Measurements from ENCODE around the gene PSAP. TPM values are rescaled to one million over a fixed set of nuclear protein-coding genes. Genes with fewer than 3 reads are reported as not detected.

The PSAP gene
- polyA plus RNA-seq, 3 donors = 3,391 to 8,673 (median 7,346) TPM

- no peak for TF ChIP-seq CTCF (IDR thresholded peaks at IDR 0.05)
- Histone ChIP-seq H3K9me3 (replicated peaks in 1 of 2; ENCODE audit: control insufficient read depth in 1 of 2, insufficient read depth in 1 of 2, low read length in 2 of 2) (no peaks in the 10 kb centered on the region), H3K36me3 (replicated peaks in 1 of 2; ENCODE audit: control insufficient read depth in 1 of 2, insufficient read depth in 2 of 2, low read length in 2 of 2) (no peaks in the 10 kb centered on the region), H3K4me3 (replicated peaks in 1 of 3; ENCODE audit: low read depth in 2 of 3, low read length in 3 of 3) (peak overlapping the region in 1 of 3 experiments; percentile 17), H3K9ac (ENCODE audit: insufficient read depth, low read length, poor library complexity, severe bottlenecking) (peak overlapping the region; percentile 99), H3K79me2 (ENCODE audit: insufficient read depth, low read length) (peaks cover 45% of the 10 kb centered on the region), H2AFZ (ENCODE audit: insufficient read depth, low read depth, low read length, poor library complexity, severe bottlenecking) (no peak overlapping the region), H3K27me3 (ENCODE audit: control insufficient read depth in 2 of 2, insufficient read depth in 2 of 2, low read length in 2 of 2) (no peaks in the 10 kb centered on the region), H3K4me1 (ENCODE audit: control insufficient read depth in 1 of 2, insufficient read depth in 2 of 2, low read length in 2 of 2) (peaks cover 91 to 94% of the 10 kb centered on the region in 2 donors), H3K4me2 (replicated peaks; ENCODE audit: extremely low read depth, low read length, poor library complexity, severe bottlenecking) (peak overlapping the region; percentile 67), H3K27ac (ENCODE audit: low read depth in 1 of 2, low read length in 2 of 2) (peak overlapping the region; percentile 93 to 100), H4K20me1 (ENCODE audit: insufficient read depth, low read length) (no peaks in the 10 kb centered on the region)
- 100% methylated on average over 2 of the region's 7 CpGs for WGBS (ENCODE audit: insufficient coverage)
- Mint-ChIP-seq H3K27ac (peak overlapping the region; percentile 99 to 100 (median 100)), H3K27me3 (ENCODE audit: low read depth in 3 of 3) (peaks cover 0 to 9% (median 0%) of the 10 kb centered on the region in 3 donors), H3K36me3 (peaks cover 0 to 6% of the 10 kb centered on the region in 2 donors), H3K4me1 (peaks cover 78% of the 10 kb centered on the region), H3K9me3 (peaks cover 0 to 5% (median 0%) of the 10 kb centered on the region in 7 donors), H3K4me3 (peak overlapping the region in 1 of 2 donors; percentile 72)
- DNase-seq = no peak
- intact Hi-C loops (cut with micrococcal nuclease) = loop anchor here in 1 of 2 donors (5.0 kb wide), 1 partner anchor 59 kb away; no protein-coding TSS in a partner anchor
These were observed 40.4 kb upstream of the PSAP start for GRCh38 chr10:71891437-71891836.

- peak overlapping the region; percentile 67 for H3K4me2 ChIP-seq (replicated peaks; ENCODE audit: extremely low read depth, low read length, poor library complexity, severe bottlenecking)
- no peaks in the 10 kb centered on the region for H3K27me3 ChIP-seq (ENCODE audit: control insufficient read depth in 2 of 2, insufficient read depth in 2 of 2, low read length in 2 of 2)
- peak in 1 of 3 donors; percentile 33 for DNase-seq
- no peak overlapping the region for H2AFZ ChIP-seq (ENCODE audit: insufficient read depth, low read depth, low read length, poor library complexity, severe bottlenecking)
- peak overlapping the region; percentile 99 for H3K9ac ChIP-seq (ENCODE audit: insufficient read depth, low read length, poor library complexity, severe bottlenecking)
- H3K27me3 Mint-ChIP-seq (ENCODE audit: low read depth in 3 of 3) = peaks cover 0 to 6% (median 0%) of the 10 kb centered on the region in 3 donors
- H3K9me3 Mint-ChIP-seq = peaks cover 0 to 2% (median 0%) of the 10 kb centered on the region in 7 donors
- 100% methylated on average over 2 of the region's 9 CpGs for WGBS (ENCODE audit: insufficient coverage)
- no peaks in the 10 kb centered on the region for H4K20me1 ChIP-seq (ENCODE audit: insufficient read depth, low read length)
- H3K4me1 ChIP-seq (ENCODE audit: control insufficient read depth in 1 of 2, insufficient read depth in 2 of 2, low read length in 2 of 2) = peaks cover 76 to 85% of the 10 kb centered on the region in 2 donors
- H3K9me3 ChIP-seq (replicated peaks in 1 of 2; ENCODE audit: control insufficient read depth in 1 of 2, insufficient read depth in 1 of 2, low read length in 2 of 2) = no peaks in the 10 kb centered on the region
- H3K4me3 Mint-ChIP-seq = peak overlapping the region; percentile 73 to 80
- peaks cover 70% of the 10 kb centered on the region for H3K4me1 Mint-ChIP-seq
- H3K27ac Mint-ChIP-seq = peak overlapping the region; percentile 99 to 100 (median 100)
- peak overlapping the region; percentile 8 to 64 (median 11) for H3K4me3 ChIP-seq (replicated peaks in 1 of 3; ENCODE audit: low read depth in 2 of 3, low read length in 3 of 3)
- TF ChIP-seq CTCF (IDR thresholded peaks at IDR 0.05) = peak; percentile 3
- no peaks in the 10 kb centered on the region for H3K36me3 ChIP-seq (replicated peaks in 1 of 2; ENCODE audit: control insufficient read depth in 1 of 2, insufficient read depth in 2 of 2, low read length in 2 of 2)
- H3K27ac ChIP-seq (ENCODE audit: low read depth in 1 of 2, low read length in 2 of 2) = peak overlapping the region; percentile 93 to 100
- intact Hi-C loops (cut with micrococcal nuclease) = loop anchor here (2.0 to 5.0 kb wide), 3 partner anchors 19 to 137 kb away; partner anchors contain the start of gene PSAP (in 1 of the 2)
- peaks cover 36% of the 10 kb centered on the region for H3K79me2 ChIP-seq (ENCODE audit: insufficient read depth, low read length)
- peaks cover 0 to 3% of the 10 kb centered on the region in 2 donors for H3K36me3 Mint-ChIP-seq
These were observed 38.4 kb upstream of the PSAP start for GRCh38 chr10:71889388-71889987.
